Urinary bladder (tissue), 4 donors: ENCODE data around the gene FOXK1. TPM values are rescaled to one million over a fixed set of nuclear protein-coding genes. Genes with fewer than 3 reads are reported as not detected.

Experiments used
- DNase-seq: peaks from one replicate; pipeline ENCODE4 v3.0.0-alpha.2; 2015; ENCODE audit errors: extremely low spot score
- H3K27ac ChIP-seq: one replicate; pipeline ENCODE4 v1.5.1; 2013; ENCODE audit warnings: low read depth, mild to moderate bottlenecking, moderate library complexity
- H3K36me3 ChIP-seq: one replicate; pipeline ENCODE4 v1.6.1; 2013; ENCODE audit warnings: mild to moderate bottlenecking, moderate library complexity; ENCODE audit not compliant: insufficient read depth
- H3K4me1 ChIP-seq: one replicate; pipeline ENCODE4 v1.6.1; 2013; ENCODE audit warnings: mild to moderate bottlenecking, moderate library complexity; ENCODE audit not compliant: insufficient read depth
- H3K4me3 ChIP-seq: one replicate; pipeline ENCODE4 v1.5.1; 2013; ENCODE audit warnings: low read depth, low read length
- WGBS: extraction: QIAGEN DNeasy Blood & Tissue Kit; methylation state at CpG from one replicate; pipeline ENCODE4 v1.1.7; 2013; 5-methylcytosine and 5-hydroxymethylcytosine counted together
- polyA plus RNA-seq: library from polyadenylated mRNA; stranded (reverse); fragments of 200-250 nt; gene quantifications from one replicate; pipeline ENCODE4 v1.2.3, GENCODE V29; 2013
- total RNA-seq: library from RNA; depleted of rRNA; stranded (reverse); fragments of >200 nt; gene quantifications from one replicate; pipeline ENCODE4 v1.2.3, GENCODE V29; 2014
- donor health status: healthy with polysubstance abuse.
- donor health status: healthy.

The FOXK1 gene
- total and polyA plus RNA-seq, 2 donors: 8.1 to 22.2 TPM

DNA sequence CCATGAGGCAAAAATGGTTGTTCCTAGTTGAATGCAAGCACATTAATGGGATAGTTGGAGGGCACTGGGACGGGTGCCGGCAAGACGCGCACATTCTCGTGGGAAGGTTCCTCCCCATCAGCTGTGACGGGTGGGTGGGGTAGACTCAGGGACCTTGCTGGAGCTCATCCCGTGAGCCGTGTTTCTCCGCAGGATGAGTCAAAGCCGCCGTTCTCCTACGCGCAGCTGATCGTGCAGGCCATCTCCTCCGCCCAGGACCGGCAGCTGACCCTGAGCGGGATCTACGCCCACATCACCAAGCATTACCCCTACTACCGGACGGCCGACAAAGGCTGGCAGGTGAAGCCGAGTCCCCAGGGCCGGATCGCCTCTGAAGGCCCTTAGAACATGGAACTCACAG is 73.0 kb downstream of the FOXK1 start:
- Histone ChIP-seq H3K4me1 (no peaks in the 10 kb centered on the region), H3K4me3 (no peak overlapping the region), H3K27ac (no peak overlapping the region), H3K36me3 (no peaks in the 10 kb centered on the region)
- DNase-seq: no peak
- WGBS: 96% methylated on average over 24 of the region's 24 CpGs

DNA sequence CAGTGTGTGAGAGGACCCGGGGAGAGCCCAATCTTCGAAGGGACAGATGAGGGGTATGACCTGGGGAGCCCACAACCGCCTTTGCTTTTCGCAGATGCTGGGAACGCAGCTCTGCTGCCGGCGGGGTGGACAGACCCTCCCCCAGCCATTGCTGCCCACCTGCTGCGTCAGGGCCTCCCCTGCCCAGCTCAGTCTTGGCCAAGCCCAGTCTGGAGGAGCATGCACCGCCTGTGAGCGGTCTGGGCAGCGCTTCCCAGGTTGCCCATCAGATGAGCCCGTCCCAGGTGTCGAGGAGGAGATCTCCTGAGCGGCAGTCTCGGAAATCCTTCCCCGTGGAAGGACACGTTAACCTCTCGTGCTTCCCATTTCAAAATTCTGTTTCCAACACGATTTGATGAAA is 76.0 kb downstream of the FOXK1 start:
- 94% methylated on average over 19 of the region's 19 CpGs for WGBS
- DNase-seq: no peak
- peaks cover 6% of the 10 kb centered on the region for H3K36me3 ChIP-seq

DNA sequence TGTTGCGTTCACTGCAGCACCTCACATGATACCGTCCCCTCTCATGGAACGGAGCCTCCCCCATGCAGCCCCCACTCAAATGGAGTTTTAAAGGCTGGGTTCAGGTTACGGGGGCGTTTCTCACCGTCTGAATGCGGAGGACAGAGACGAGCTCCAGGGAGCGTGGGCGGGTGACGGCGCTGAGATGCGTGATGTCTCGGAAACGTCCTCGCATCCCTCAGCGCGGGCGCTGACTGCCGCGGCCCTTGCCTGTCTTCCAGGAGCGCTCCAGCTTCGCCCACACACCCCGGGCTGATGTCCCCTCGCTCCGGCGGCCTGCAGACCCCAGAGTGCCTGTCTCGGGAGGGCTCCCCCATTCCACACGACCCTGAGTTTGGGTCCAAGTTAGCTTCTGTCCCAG is 76.7 kb downstream of the FOXK1 start:
- no peak for DNase-seq
- H3K4me1 ChIP-seq: no peaks in the 10 kb centered on the region
- H3K27ac ChIP-seq: no peak overlapping the region
- WGBS: 95% methylated on average over 29 of the region's 29 CpGs
- H3K36me3 ChIP-seq: peaks cover 6% of the 10 kb centered on the region
- no peak overlapping the region for H3K4me3 ChIP-seq

More for the DNA sequence above, 76.0 kb downstream of the FOXK1 start:
- Histone ChIP-seq H3K4me1 (no peaks in the 10 kb centered on the region), H3K27ac (no peak overlapping the region), H3K4me3 (no peak overlapping the region)

- Histone ChIP-seq H3K4me1 (no peaks in the 10 kb centered on the region), H3K36me3 (peaks cover 10% of the 10 kb centered on the region)
- 94% methylated on average over 40 of the region's 40 CpGs for WGBS
Observed at GRCh38 chr7:4759211-4759610, 77.1 kb downstream of the FOXK1 start.

GRCh38 chr7:4760952-4761351 is 78.9 kb downstream of the FOXK1 start:
- Histone ChIP-seq H3K4me1 (no peaks in the 10 kb centered on the region), H3K36me3 (peaks cover 11% of the 10 kb centered on the region), H3K27ac (no peak overlapping the region), H3K4me3 (no peak overlapping the region)
- WGBS: 94% methylated on average over 26 of the region's 26 CpGs
- no peak for DNase-seq

More at GRCh38 chr7:4759211-4759610, 77.1 kb downstream of the FOXK1 start:
- DNase-seq: no peak
- no peak overlapping the region for H3K27ac ChIP-seq
- no peak overlapping the region for H3K4me3 ChIP-seq

GRCh38 chr7:4762121-4763055 is 80.3 kb downstream of the FOXK1 start:
- 95% methylated on average over 54 of the region's 54 CpGs for WGBS
- Histone ChIP-seq H3K36me3 (peaks cover 11% of the 10 kb centered on the region), H3K4me3 (no peak overlapping the region), H3K4me1 (no peaks in the 10 kb centered on the region), H3K27ac (no peak overlapping the region)
- no peak for DNase-seq

DNA sequence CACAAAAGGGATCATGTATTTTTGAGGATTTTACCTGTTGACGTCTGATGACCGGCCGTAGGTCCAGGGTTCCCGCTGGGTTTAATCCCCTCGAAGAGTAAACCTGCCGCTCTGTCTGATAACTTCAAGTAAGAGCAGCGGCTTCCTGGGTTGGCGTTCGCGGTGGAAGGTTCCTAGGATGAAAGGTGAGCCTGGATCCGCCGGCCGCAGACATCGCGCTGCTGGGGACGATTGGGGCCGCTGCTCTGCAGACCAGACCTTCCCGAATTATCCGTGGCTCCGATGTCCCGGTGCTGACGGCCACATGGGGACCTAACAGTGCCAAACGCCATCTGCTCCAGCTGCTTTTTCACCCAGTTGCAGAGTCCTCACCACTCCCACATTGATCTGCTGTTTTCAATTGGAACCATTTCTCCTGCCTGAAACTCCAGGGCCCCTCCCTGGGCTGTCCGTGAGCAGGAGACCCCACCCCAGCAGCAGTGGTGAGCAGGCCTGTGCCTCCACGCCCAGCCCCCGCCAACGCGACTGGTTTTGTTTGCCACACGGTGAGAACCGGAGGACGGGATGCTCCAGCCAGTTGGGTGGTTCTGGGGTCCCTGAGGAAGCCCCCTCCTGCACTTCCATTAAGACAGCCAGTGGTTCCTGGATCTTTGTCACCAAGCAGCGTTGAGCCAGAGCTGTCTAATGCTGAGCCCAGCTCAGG is 81.1 kb downstream of the FOXK1 start:
- DNase-seq: no peak
- H3K36me3 ChIP-seq: peaks cover 11% of the 10 kb centered on the region
- WGBS: 95% methylated on average over 32 of the region's 32 CpGs
- H3K27ac ChIP-seq: no peak overlapping the region
- H3K4me3 ChIP-seq: no peak overlapping the region
- H3K4me1 ChIP-seq: no peaks in the 10 kb centered on the region

DNA sequence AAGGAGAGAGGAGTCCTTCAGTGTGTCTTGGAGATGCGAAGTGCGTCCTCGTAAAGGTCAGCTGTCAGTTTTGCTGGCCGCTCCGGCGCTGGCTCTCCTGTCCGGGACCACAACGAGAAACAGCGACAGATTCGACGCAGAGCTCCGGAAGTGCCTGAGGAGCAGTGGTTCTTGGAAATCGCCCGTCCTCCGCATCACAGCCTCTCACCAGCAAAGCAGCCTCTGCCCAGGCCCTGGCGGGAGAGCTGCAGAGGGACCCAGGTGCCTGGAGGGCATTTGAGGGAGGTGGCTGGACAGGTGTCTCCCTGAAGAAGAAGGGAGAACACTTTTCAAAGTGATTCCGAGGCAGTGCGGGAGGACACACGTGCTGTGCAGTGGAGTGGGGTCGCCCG is 81.7 kb downstream of the FOXK1 start:
- WGBS: 96% methylated on average over 21 of the region's 21 CpGs
- H3K4me3 ChIP-seq: no peak overlapping the region
- peaks cover 11% of the 10 kb centered on the region for H3K36me3 ChIP-seq
- H3K4me1 ChIP-seq: no peaks in the 10 kb centered on the region
- no peak for DNase-seq
- no peak overlapping the region for H3K27ac ChIP-seq

GRCh38 chr7:4764402-4765007 is 82.4 kb downstream of the FOXK1 start:
- H3K27ac ChIP-seq: no peak overlapping the region
- H3K36me3 ChIP-seq: peaks cover 11% of the 10 kb centered on the region
- H3K4me3 ChIP-seq: no peak overlapping the region
- no peaks in the 10 kb centered on the region for H3K4me1 ChIP-seq
- DNase-seq: no peak
- WGBS: 88% methylated on average over 35 of the region's 35 CpGs

DNA sequence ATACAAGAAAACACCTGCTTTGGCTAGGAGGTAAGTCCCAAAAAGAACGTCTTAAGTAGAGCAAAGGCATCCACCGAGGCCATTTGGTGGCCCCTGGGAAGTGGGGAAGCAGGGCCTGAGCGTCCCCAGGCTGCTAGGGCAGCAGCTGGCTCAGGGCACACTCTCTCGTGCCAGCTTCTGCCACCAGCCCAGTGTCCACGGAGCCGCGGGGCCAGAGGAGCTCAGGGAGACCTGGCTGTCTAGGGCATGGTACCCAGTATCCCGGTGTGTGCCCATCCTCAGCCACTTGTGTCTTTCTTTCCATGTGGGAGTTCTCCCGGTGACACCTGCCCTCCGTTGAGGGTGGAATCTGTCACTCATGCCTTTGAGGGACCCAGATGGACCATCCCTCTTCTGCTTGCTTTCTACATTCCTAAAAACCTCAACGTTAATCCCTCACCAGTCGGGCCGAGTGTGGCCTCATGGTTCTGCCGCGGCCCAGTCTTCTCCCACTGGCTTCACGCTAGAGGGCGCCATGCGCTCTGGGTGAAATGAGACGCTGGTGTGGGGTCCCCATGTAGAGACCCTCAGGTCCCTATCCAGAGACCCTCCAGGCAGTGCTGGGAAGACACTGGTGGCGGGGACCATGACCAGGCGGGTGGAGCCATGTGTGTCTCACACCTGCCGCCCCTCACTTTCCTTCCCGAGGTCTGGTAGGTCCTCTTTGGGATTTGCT is 83.8 kb downstream of the FOXK1 start:
- Histone ChIP-seq H3K27ac (no peak overlapping the region), H3K4me3 (no peak overlapping the region), H3K36me3 (peaks cover 13% of the 10 kb centered on the region), H3K4me1 (no peaks in the 10 kb centered on the region)
- WGBS: 71% methylated on average over 23 of the region's 23 CpGs
- DNase-seq: no peak

DNA sequence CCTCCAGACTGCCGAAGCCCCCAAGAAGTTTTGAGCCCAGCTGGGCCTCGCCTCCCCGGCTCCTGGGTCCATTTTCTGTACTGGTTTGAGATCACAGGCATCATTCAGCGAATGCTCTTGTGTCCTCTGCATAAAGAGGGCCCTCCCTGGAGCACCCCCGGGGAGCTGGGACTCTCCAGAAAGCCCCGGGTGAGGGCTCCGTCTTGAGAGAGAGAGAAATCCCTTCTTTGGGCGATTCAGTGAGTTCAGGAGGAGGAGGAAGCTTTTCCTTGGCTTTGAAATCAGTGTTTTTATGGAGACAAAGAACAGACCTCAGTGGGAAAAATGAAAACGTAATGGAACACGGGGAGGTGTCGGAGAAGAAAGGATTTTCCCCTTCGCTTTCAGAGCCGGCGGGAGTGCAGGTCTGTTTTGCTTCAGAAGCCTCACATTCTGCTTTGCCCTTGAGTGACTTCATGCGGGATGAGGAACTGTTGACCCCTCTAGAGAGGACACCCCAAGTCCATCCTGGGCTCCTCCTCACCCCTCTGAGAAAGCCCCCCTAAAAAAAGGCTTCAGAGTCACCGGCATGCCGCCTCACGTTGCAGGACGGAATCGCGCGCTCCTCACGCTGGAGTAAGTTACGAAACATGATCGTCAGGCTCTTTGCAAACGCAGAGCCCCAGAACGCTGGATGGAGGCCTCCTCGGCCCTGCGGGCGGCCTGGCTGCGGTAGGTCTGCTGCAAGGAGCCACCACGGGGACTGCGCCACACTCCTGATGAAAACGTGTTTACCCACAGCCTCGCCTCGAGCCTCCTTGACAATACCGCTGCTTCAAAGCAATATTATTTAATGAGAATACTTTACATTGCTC is 84.8 kb downstream of the FOXK1 start:
- Histone ChIP-seq H3K36me3 (peaks cover 14% of the 10 kb centered on the region), H3K27ac (no peak overlapping the region), H3K4me1 (no peaks in the 10 kb centered on the region), H3K4me3 (no peak overlapping the region)
- DNase-seq: no peak
- WGBS: 46% methylated on average over 37 of the region's 37 CpGs

DNA sequence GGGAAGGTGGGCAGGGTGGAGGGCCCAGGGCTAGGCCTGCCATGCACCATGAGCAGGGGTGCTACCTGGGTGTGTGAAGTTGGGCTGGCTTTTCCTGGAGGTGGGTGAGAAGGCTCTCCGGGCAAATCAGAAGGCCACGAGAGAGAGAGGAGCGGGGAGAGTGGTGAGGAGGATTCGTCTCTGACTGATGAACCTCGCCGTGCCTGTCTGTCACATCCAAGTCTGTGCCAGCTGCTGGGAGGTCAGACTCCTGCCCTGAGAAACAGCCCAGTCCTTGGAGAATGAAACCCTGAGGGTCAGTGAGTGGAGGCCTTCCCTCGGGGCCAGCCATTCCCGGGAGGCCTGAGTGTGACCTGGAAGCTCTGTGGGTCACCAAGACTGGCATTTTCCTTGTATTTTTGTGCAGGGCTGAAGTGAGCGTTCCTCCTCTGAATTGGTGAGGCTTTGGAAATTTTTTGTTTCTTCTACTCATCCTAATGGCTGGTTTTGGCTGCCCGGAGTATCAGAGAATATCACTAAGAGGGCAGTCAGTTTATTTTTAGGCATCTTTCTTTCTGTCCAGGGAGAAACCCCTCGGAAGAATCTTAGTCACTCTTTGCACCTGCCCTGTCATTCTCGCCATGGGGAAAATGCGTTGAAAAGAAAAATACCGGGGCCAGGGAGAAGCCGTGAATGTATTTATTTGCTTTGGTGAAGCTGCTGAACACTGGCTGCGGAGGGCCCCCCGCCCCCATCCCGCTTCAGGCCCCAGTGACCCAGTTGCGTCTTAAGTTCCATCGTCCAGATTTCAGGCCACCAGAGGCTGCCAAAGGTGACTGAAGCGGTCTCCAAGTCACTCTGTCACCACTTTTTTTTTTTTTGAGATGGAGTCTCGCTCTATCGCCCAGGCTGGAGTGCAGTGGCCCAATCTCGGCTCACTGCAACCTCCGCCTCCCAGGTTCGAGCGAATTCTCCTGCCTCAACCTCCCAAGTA is 86.8 kb downstream of the FOXK1 start:
- Histone ChIP-seq H3K4me1 (no peaks in the 10 kb centered on the region), H3K4me3 (no peak overlapping the region), H3K27ac (no peak overlapping the region), H3K36me3 (peaks cover 7% of the 10 kb centered on the region)
- WGBS: 71% methylated on average over 27 of the region's 27 CpGs
- no peak for DNase-seq
